ENCODE results near the gene EHMT2. TPM values are rescaled to one million over a fixed set of nuclear protein-coding genes. Genes with fewer than 3 reads are reported as not detected.
A peak's percentile ranks its signal among the peaks of the same experiment; 100 is the strongest.

The EHMT2 gene
- total RNA-seq, 4 donors from 2014 or later = 26.9 to 47.7 (median 38.7) TPM

- intact Hi-C loops (cut with DNase I) = no loop called here
- WGBS, 2 donors = 93 to 94% methylated on average over 7 of the region's 7 CpGs
- peaks cover 3 to 20% of the 10 kb centered on the region in 2 donors for H3K4me1 ChIP-seq
These were observed 21.1 kb downstream of the EHMT2 start for GRCh38 chr6:31876357-31876756.

DNA sequence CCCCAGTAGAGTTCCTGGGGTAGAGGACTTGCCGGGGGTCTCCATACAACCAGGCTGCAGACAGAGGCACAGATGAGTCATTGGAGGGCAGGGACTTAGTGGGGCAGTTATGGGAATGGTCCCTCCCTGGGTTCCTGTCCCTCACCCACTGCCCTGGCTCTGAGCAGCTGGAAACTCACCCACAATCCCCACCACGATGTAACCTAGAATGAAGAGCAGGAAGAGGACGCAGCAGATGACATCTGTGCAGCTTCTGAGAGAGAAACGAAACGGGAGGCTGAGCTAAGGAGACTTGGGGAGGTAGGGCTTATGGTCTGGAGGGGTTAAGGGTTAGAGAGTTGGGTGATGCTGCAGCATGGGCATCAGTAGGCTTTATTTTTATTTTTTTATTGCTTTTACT lies 21.6 kb downstream of the EHMT2 start:
- 78 to 80% methylated on average over 5 of the region's 5 CpGs for WGBS, 2 donors
- Histone ChIP-seq H3K9me3 (no peaks in the 10 kb centered on the region), H3K4me3 (replicated peaks in 1 of 3) (no peak overlapping the region), H3K27me3 (no peaks in the 10 kb centered on the region), H3K4me1 (peaks cover 3 to 25% of the 10 kb centered on the region in 2 donors), H3K27ac (no peak overlapping the region), H3K36me3 (peaks cover 10 to 12% of the 10 kb centered on the region in 2 donors)
- intact Hi-C loops (cut with DNase I) = no loop called here
- DNase-seq = no peak
- TF ChIP-seq CTCF (IDR thresholded peaks at IDR 0.05) = no peak
- no peak for TF ChIP-seq POLR2A (IDR thresholded peaks at IDR 0.05)

More at GRCh38 chr6:31876357-31876756, 21.1 kb downstream of the EHMT2 start:
- Histone ChIP-seq H3K27ac (no peak overlapping the region), H3K9me3 (no peaks in the 10 kb centered on the region), H3K27me3 (no peaks in the 10 kb centered on the region), H3K36me3 (peaks cover 10 to 16% of the 10 kb centered on the region in 2 donors), H3K4me3 (replicated peaks in 1 of 3) (no peak overlapping the region)
- DNase-seq = no peak
- TF ChIP-seq CTCF (IDR thresholded peaks at IDR 0.05) (no peak), POLR2A (IDR thresholded peaks at IDR 0.05) (no peak)

GRCh38 chr6:31874836-31875572 lies 22.5 kb downstream of the EHMT2 start:
- no peak for TF ChIP-seq CTCF (IDR thresholded peaks at IDR 0.05)
- TF ChIP-seq POLR2A (IDR thresholded peaks at IDR 0.05) = no peak
- Histone ChIP-seq H3K4me3 (replicated peaks in 1 of 3) (no peak overlapping the region), H3K27ac (peak overlapping the region in 2 of 3 donors; percentile 50 to 65), H3K36me3 (peaks cover 3 to 5% of the 10 kb centered on the region in 2 donors), H3K4me1 (peaks cover 3 to 30% of the 10 kb centered on the region in 2 donors), H3K27me3 (no peaks in the 10 kb centered on the region), H3K9me3 (no peaks in the 10 kb centered on the region)
- intact Hi-C loops (cut with DNase I) = no loop called here
- 80 to 93% methylated on average over 5 of the region's 5 CpGs for WGBS, 2 donors
- no peak for DNase-seq

DNA sequence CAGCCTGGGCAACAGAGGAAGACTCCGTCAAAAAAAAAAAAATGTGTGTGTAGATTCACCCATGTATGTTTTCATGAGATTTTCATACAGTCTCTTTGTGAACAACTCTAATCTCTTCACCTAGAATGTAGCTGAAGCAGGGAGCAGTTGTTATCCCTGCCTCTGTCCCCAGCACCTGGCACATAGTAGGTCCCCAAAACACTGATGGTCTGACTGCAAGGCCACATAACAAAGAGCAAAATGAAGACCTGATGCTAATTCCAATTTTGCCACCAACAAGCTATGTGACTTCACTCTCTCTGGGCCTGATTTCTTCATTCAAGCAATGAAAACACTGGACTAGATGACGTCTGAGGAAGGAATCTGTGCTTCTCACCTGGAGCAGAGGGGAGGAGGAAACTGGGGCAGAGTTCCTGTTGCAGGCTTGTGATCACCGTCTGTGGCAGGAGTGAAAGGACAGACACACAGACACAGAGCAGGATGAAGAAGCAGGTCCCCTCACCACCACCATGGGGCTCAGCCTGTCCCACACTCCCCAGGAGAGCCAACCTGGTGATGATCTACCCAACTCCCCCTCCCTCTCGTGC lies 23.3 kb downstream of the EHMT2 start:
- Histone ChIP-seq H3K27ac (peak overlapping the region in 2 of 3 donors; percentile 50 to 65), H3K4me1 (peaks cover 3 to 30% of the 10 kb centered on the region in 2 donors), H3K4me3 (replicated peaks in 1 of 3) (no peak overlapping the region), H3K27me3 (no peaks in the 10 kb centered on the region), H3K36me3 (no peaks in the 10 kb centered on the region), H3K9me3 (no peaks in the 10 kb centered on the region)
- intact Hi-C loops (cut with DNase I) = no loop called here
- peak; percentile 40 to 52 for DNase-seq
- TF ChIP-seq CTCF (IDR thresholded peaks at IDR 0.05) (no peak), POLR2A (IDR thresholded peaks at IDR 0.05) (peak in 1 of 2 donors; percentile 15)
- WGBS, 2 donors = 43 to 44% methylated on average over 4 of the region's 4 CpGs

- WGBS, 2 donors = 63 to 70% methylated on average over 8 to 9 of the region's 9 CpGs
- intact Hi-C loops (cut with DNase I) = no loop called here
- TF ChIP-seq POLR2A (IDR thresholded peaks at IDR 0.05) (no peak), CTCF (IDR thresholded peaks at IDR 0.05) (no peak)
- no peaks in the 10 kb centered on the region for H3K27me3 ChIP-seq
- peaks cover 0 to 20% of the 10 kb centered on the region in 2 donors for H3K4me1 ChIP-seq
- DNase-seq = no peak
- no peak overlapping the region for H3K4me3 ChIP-seq (replicated peaks in 1 of 3)
- H3K27ac ChIP-seq = no peak overlapping the region
- no peaks in the 10 kb centered on the region for H3K36me3 ChIP-seq
- H3K9me3 ChIP-seq = no peaks in the 10 kb centered on the region
These were observed 26.3 kb downstream of the EHMT2 start for GRCh38 chr6:31871046-31871659.
